MM.1S (cell line): ENCODE data around the gene MAP3K13.

Experiments
- CTCF ChIP-seq: fragments of 300-600 bp; sonication (generic); IDR thresholded peaks from 2 replicates; pipeline ENCODE4 v1.5.1; 2016; ENCODE audit warnings: antibody characterized with exemption, low read length, mixed read lengths
- EZH2 ChIP-seq: fragments of 300-600 bp; sonication (generic); optimal IDR thresholded peaks from 2 replicates; pipeline ENCODE3; 2017; ENCODE audit warnings: low read depth, mild to moderate bottlenecking, antibody characterized with exemption, low read length, mixed read lengths

GRCh38 chr3:185484296-185484695, 121.4 kb downstream of the MAP3K13 start:
- TF ChIP-seq CTCF (no peak), EZH2 (no peak)
